Breast epithelium (tissue), 3 donors: ENCODE results near the gene TAS2R60.

ENCODE experiments used
- CTCF ChIP-seq, 3 donors: fragments of 450-650 bp; IDR thresholded peaks; one replicate each; pipeline ENCODE4 v1.5.1; 2016 to 2017; ENCODE audit warnings: antibody characterized with exemption in 3 of 3, mild to moderate bottlenecking in 3 of 3, moderate library complexity in 3 of 3
- POLR2AphosphoS5 ChIP-seq, 3 donors: sonication (generic); formaldehyde crosslinking; IDR thresholded peaks; one replicate each; pipeline ENCODE4 v1.6.1; 2017; ENCODE audit warnings: antibody characterized with exemption in 3 of 3

GRCh38 chr7:143454091-143454680 is 10.9 kb downstream of the TAS2R60 start:
- no peak for TF ChIP-seq CTCF (IDR thresholded peaks at IDR 0.05)
- no peak for TF ChIP-seq POLR2AphosphoS5 (IDR thresholded peaks at IDR 0.05)
